Heart right ventricle (tissue), 16 donors: ENCODE measurements around the gene SP2. TPM values are rescaled to one million over a fixed set of nuclear protein-coding genes. Genes with fewer than 3 reads are reported as not detected.

Experiments used
- ATAC-seq, 8 donors: fragments of 200-7000 bp; cut with Tn5 transposase; one replicate each; pipeline ENCODE4 v1.9.1; 2020; ENCODE audit warnings: mild to moderate bottlenecking in 8 of 8, moderate library complexity in 8 of 8, moderate number of reproducible peaks in 1 of 8
- DNase-seq, 2 donors: peaks; one replicate each; pipeline ENCODE4 v3.0.0-alpha.2; 2020
- H3K27ac ChIP-seq, 10 donors: fragments of 200-600 bp; sonication (generic) in 2 of 10; one replicate each; pipeline versions ENCODE4 v1.5.0 to v1.8.0; 2020 to 2022; ENCODE audit warnings: mild to moderate bottlenecking in 3 of 10
- H3K27me3 ChIP-seq, 7 donors: fragments of 200-600 bp; one replicate each; pipeline ENCODE4 v1.8.0; 2021 to 2022; ENCODE audit warnings: mild to moderate bottlenecking in 2 of 7
- H3K36me3 ChIP-seq, 9 donors: fragments of 200-600 bp; sonication (generic) in 1 of 9; one replicate each; pipeline versions ENCODE4 v1.5.0 to v1.8.0; 2020 to 2022; ENCODE audit warnings: mild to moderate bottlenecking in 2 of 9
- H3K4me1 ChIP-seq, 9 donors: fragments of 200-600 bp; sonication (generic) in 1 of 9; one replicate each; pipeline versions ENCODE4 v1.5.0 to v1.8.0; 2020 to 2022; ENCODE audit warnings: mild to moderate bottlenecking in 4 of 9
- H3K4me3 ChIP-seq, 10 donors: fragments of 200-600 bp; sonication (generic) in 2 of 10; one replicate each; pipeline versions ENCODE4 v1.5.0 to v1.8.0; 2020 to 2022; ENCODE audit warnings: mild to moderate bottlenecking in 7 of 10, moderate library complexity in 2 of 10
- H3K9me3 ChIP-seq, 11 donors: fragments of 200-600 bp in 10 of 11; sonication (generic) in 2 of 11; one replicate each; pipeline versions ENCODE4 v1.5.0 to v1.8.0; 2013 to 2022; ENCODE audit warnings: mild to moderate bottlenecking in 2 of 11, control low read depth in 1 of 11, moderate library complexity in 1 of 11
- WGBS, 2 donors: extraction: QIAGEN DNeasy Blood & Tissue Kit; methylation state at CpG; one replicate each; pipeline ENCODE4 v1.1.7; 2013; ENCODE audit warnings: inconsistent platforms in 1 of 2; 5-methylcytosine and 5-hydroxymethylcytosine counted together
- intact Hi-C, 10 donors: fragments of 100-400 bp; cut with DNase I; formaldehyde crosslinking; loops; one replicate each; pipeline versions ENCODE4 v1.11.1 to v1.14.2; 2022
- polyA plus RNA-seq, 2 donors: library from polyadenylated mRNA; stranded (reverse); fragments of 200-250 nt; gene quantifications; one replicate each; pipeline ENCODE4 v1.2.3, GENCODE V29; 2013
- total RNA-seq, 10 donors: library from RNA; stranded (reverse); fragmentation: NEBNext Ultra II Directional in 3 of 10; extraction: Animal tissue kit (Norgen Biotek cat#: 25700) in 3 of 10; gene quantifications; one replicate each; pipeline versions ENCODE4 v1.2.1 to v1.2.4, GENCODE V29; 2021 to 2023
- TF ChIP-seq, protein P1 (sequence below), 9 donors: fragments of 200-600 bp; sonication (generic) in 2 of 9; IDR thresholded peaks; one replicate each; pipeline versions ENCODE4 v1.5.0 to v1.8.0; 2021 to 2022; ENCODE audit warnings: antibody characterized with exemption in 9 of 9, mild to moderate bottlenecking in 5 of 9, moderate library complexity in 1 of 9
- donor health status: Arrhythmogenic right ventricular cardiomyopathy.
- donor health status: ischemic (EF 13 %, LVEDD 7.1; RV severe dilation, severe dysfunction).
- donor health status: healthy with polysubstance abuse.
- donor health status: DM: no; HTN: yes; CAD: no.
- donor health status: DM: no; HTN: no; CAD: no.
- donor health status: ischemic (EF 25% LVEDD 6.9; RV normal size, moderate dysfunction).
- donor health status: ischemic (EF 25% LVEDD 5.7; RV mildly dilated, moderate dysfunction).
- donor health status: healthy.
- donor health status: DM: yes; HTN: yes; CAD: no.
- donor health status: Ischemic cardiomyopathy.
- donor health status: ischemic (EF 35%, LVEDD 5.7; RV mildly dilated, moderate dysfunction).
- donor health status: nonischemic (EF 11% LVEDD 7.7; RV severe dilation, severe dysfunction).
- donor health status: DM: yes; HTN: yes; CAD: no.
- donor health status: PGD.
- donor health status: ischemic (EF 29% LVEDD 5.4; RV normal size, mild dysfunction).
- donor health status: nonischemic (EF 23%, LVEDD 6.1; RV moderate dilation, normal function).

The SP2 gene
- total and polyA plus RNA-seq, 12 donors, result 4.3 to 18.3 (median 15.8) TPM

GRCh38 chr17:47857551-47858455, 38.2 kb upstream of the SP2 start:
- H3K4me3 ChIP-seq, result no peak overlapping the region
- WGBS, 2 donors, result 82 to 85% methylated on average over 16 of the region's 16 CpGs
- no peaks in the 10 kb centered on the region for H3K36me3 ChIP-seq
- TF ChIP-seq, protein P1, sequence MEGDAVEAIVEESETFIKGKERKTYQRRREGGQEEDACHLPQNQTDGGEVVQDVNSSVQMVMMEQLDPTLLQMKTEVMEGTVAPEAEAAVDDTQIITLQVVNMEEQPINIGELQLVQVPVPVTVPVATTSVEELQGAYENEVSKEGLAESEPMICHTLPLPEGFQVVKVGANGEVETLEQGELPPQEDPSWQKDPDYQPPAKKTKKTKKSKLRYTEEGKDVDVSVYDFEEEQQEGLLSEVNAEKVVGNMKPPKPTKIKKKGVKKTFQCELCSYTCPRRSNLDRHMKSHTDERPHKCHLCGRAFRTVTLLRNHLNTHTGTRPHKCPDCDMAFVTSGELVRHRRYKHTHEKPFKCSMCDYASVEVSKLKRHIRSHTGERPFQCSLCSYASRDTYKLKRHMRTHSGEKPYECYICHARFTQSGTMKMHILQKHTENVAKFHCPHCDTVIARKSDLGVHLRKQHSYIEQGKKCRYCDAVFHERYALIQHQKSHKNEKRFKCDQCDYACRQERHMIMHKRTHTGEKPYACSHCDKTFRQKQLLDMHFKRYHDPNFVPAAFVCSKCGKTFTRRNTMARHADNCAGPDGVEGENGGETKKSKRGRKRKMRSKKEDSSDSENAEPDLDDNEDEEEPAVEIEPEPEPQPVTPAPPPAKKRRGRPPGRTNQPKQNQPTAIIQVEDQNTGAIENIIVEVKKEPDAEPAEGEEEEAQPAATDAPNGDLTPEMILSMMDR (IDR thresholded peaks at IDR 0.05), result no peak
- peaks cover 0 to 15% (median 3%) of the 10 kb centered on the region in 9 donors for H3K4me1 ChIP-seq
- peaks cover 0 to 56% (median 49%) of the 10 kb centered on the region in 7 donors for H3K27me3 ChIP-seq
- H3K27ac ChIP-seq, result no peak overlapping the region
- intact Hi-C loops, result no loop called here
- DNase-seq (no peak), ATAC-seq (no peak)
- no peaks in the 10 kb centered on the region for H3K9me3 ChIP-seq

GRCh38 chr17:47860386-47860785, 35.6 kb upstream of the SP2 start:
- TF ChIP-seq, protein P1 (IDR thresholded peaks at IDR 0.05), result no peak
- Histone ChIP-seq H3K27ac (no peak overlapping the region), H3K36me3 (no peaks in the 10 kb centered on the region), H3K27me3 (peaks cover 0 to 31% (median 23%) of the 10 kb centered on the region in 7 donors), H3K4me3 (no peak overlapping the region), H3K4me1 (peaks cover 0 to 11% (median 3%) of the 10 kb centered on the region in 9 donors), H3K9me3 (no peaks in the 10 kb centered on the region)
- intact Hi-C loops, result no loop called here
- ATAC-seq (no peak), DNase-seq (no peak)
- WGBS, 2 donors, result 92 to 93% methylated on average over 5 of the region's 5 CpGs

GRCh38 chr17:47862621-47863440, 33.2 kb upstream of the SP2 start:
- Histone ChIP-seq H3K27ac (no peak overlapping the region), H3K9me3 (no peaks in the 10 kb centered on the region), H3K27me3 (peaks cover 0 to 26% (median 8%) of the 10 kb centered on the region in 7 donors), H3K4me3 (no peak overlapping the region), H3K36me3 (no peaks in the 10 kb centered on the region), H3K4me1 (peaks cover 0 to 5% (median 0%) of the 10 kb centered on the region in 9 donors)
- no peak for ATAC-seq
- intact Hi-C loops, result no loop called here
- no peak for DNase-seq
- TF ChIP-seq, protein P1 (IDR thresholded peaks at IDR 0.05), result no peak
- 73 to 85% methylated on average over 7 of the region's 7 CpGs for WGBS, 2 donors

DNA sequence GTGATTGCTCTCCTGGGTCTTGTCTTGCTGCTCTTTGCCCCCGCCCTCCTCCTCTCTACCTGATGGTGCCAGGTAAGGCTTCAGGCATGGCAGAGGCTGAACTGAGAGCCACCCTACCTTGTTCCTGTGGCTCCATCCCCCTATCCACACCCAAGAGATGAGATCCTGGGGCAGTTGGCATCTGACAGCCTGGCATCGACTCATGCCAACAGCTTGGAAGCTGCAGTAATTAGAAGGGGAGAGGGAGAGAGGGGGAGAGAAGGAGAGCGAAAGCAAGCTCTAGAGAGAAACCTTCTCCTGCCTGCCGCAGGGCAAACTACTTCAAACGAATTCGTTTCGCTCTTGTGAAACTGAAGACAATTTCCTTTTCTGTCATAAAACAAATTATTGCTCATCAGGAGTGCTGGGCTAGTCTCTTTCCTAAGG, 31.2 kb upstream of the SP2 start:
- Histone ChIP-seq H3K27me3 (peaks cover 0 to 35% (median 16%) of the 10 kb centered on the region in 7 donors), H3K36me3 (no peaks in the 10 kb centered on the region), H3K27ac (no peak overlapping the region), H3K9me3 (no peaks in the 10 kb centered on the region), H3K4me1 (peaks cover 0 to 5% (median 0%) of the 10 kb centered on the region in 9 donors), H3K4me3 (no peak overlapping the region)
- intact Hi-C loops, result no loop called here
- no peak for DNase-seq
- ATAC-seq, result no peak
- TF ChIP-seq, protein P1 (IDR thresholded peaks at IDR 0.05), result no peak
- WGBS, 2 donors, result 70 to 74% methylated on average over 7 of the region's 7 CpGs
